NOMO-1 treated with DMSO at 0.1 percent for 48 hours (cell line): ENCODE measurements around the gene INAFM2.
A peak's percentile ranks its signal among the peaks of the same experiment; 100 is the strongest.

Source experiments
- DNase-seq: peaks from one replicate; lab custom pipeline; 2025; ENCODE audit not compliant: unreplicated experiment; lab: John Stamatoyannopoulos, UW

INAFM2 gene

DNA sequence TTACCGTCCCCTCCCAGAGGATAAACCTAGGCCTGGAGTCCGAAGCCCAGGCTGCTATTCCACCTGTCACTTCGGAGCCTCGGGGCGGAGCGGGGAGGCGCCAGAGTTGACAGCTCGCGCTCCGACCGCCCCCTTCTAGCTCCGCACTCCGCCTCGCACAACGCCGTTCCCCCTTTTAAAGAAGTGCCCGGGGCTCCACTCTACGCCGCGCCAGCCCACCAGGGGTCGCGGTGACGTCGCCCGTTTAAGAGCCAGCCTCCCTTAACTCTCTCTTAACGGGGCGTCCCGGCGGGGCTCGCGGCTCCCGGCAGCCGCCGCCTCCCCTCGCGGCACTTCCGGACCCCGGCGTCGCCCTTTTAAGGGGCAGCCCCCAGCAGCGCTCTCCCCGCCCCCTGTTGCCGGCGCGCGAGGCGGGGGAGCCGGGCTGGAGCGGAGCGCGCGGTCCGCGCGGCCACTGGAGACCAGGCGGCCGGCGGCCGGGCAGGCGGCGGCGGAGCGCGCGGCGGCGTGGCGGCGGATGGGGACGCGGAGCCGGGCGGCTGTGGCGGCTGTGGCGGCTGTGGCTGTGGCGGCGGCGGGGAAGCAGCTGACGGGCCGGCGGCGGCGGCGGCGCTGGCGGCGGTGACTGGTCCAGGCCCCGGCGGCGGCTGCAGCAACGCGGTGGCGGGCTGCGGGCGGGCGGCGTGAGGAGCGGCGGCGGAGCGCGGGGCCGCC lies at the start of gene INAFM2:
TSS of gene INAFM2 (plus strand) at position 454 of the 714 bp plus-strand sequence. CDS start 364 bp downstream, outside the sequence.
- DNase-seq: peak; percentile 98

DNA sequence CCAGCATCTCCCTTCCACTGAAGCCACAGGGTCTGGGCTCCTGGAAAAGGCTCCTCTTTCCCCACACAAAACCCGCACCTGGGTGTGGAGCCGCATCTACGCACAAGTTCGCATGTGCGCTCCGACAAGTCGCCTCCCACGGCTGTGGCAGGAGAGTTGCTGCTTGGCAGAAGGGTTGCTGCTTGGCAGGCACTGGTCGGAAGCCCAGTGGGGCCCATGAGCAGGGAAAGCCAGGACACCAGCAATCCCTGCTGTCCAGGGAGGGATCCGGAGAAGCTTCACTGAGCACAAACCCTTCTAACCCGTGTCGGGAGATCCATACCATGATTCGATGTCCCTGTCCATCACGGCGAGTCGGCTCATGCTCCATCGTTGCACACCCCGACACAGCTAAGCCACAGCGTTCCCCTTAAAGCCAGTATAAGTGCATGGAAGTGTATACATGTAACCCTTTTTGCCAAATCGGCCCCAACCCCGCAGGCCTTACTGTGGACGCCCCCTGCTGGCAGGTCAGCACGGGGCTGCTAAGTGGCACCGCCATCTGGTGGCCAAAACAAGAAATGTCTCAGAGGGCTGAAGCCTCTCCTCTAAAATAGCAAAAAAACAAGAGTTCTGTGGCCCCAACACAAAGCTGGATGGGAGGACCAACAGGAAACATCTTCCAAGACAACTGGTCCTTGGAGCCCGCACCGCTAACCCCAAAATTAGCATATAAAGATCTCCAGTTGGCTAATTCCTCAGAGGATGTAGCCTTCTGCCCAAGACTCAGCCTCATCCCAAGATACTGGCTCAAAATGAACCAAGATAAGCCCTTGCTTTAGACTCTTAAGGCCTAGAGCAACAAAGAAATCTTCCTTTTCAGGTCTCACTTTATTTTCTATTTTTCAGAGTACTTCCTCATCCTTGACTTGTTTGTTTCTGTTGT lies 48.9 kb upstream of the INAFM2 start:
- peak; percentile 75 for DNase-seq

GRCh38 chr15:40275523-40275922 lies 48.0 kb upstream of the INAFM2 start:
- DNase-seq: no peak

DNA sequence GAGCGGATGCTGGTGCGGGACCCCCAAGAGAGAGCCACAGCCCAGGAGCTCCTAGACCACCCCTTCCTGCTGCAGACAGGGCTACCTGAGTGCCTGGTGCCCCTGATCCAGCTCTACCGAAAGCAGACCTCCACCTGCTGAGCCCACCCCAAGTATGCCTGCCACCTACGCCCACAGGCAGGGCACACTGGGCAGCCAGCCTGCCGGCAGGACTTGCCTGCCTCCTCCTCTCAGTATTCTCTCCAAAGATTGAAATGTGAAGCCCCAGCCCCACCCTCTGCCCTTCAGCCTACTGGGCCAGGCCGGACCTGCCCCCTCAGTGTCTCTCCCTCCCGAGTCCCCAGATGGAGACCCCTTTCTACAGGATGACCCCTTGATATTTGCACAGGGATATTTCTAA lies 47.5 kb upstream of the INAFM2 start:
- DNase-seq: no peak

- DNase-seq: no peak
Measured at GRCh38 chr15:40276927-40277326, 46.6 kb upstream of the INAFM2 start.

GRCh38 chr15:40277471-40277870 lies 46.0 kb upstream of the INAFM2 start:
- DNase-seq: peak; percentile 45

DNA sequence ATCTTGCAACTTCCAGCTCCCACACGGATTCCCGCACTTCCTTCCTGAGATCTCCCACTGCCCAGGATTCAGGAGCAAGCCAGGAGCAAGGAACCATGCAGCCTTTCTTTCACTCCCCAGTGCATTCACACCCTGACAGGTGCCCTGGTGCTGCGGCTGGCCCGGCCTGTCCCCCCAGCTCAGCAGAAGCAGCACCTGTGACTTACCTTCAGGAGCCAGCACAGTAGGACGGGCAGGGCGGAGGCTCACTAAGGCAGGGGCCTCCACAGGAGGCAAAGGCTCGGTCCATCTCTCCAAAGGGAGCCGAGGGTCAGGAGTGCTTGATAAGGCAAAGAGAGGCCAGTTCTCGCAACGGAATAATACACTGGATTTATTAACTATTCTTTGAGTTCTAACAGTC lies 45.5 kb upstream of the INAFM2 start:
- DNase-seq: no peak

DNA sequence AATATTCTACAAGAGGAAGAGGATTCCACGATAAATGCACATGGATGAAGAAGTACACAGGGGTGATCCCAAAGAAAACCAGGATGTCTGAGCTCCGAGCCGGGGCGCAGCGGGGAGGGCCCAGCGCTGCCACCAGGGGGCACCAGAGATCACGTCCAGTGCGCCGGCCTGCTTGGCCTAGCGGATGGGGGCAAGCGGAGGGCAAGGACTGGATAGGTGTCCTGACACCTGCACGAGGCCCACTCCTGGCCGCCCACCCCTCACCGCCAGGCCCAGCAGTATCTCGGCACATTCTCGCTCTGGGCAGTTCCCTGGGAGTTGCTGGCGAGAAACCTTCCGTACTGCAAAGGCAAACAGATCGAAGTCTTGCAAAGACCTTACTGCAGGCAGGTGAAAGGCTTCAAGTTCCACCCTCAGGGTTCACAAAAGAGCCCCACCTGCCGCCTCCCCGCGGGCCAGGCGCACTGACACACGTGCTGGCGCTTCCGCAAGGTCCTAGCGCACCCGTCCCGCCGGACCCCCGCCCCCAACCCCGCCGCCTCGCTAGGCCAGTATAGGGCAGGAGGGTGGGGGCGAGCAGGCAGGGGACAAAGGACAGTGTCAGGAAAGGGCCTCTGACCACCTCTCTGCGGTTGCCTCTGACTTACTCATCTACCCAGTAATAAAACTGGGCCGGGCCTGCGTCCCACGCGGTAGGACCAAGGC lies 43.9 kb upstream of the INAFM2 start:
- DNase-seq: peak; percentile 25

GRCh38 chr15:40280260-40281056 lies 43.0 kb upstream of the INAFM2 start:
- DNase-seq: no peak

- no peak for DNase-seq
Measured at GRCh38 chr15:40281057-40281800, 42.3 kb upstream of the INAFM2 start.

DNA sequence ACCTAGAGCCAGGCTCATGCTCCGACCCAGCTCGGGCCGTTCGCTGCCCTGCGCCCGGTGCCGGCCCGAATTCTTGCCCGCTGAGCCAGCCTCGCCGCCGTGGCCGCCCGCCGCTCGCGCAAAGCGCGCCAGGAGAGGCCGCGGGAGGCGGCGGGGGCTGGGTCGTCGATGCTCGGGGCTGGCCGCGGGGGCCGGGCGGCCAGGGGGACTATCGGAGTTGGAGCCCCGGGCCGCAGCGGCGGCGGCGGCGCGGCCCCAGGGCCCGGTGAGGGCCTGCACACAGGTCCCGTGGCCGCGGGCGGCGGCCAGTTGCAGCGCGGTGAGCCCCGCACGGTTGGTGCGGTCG lies 41.7 kb upstream of the INAFM2 start:
- no peak for DNase-seq

DNA sequence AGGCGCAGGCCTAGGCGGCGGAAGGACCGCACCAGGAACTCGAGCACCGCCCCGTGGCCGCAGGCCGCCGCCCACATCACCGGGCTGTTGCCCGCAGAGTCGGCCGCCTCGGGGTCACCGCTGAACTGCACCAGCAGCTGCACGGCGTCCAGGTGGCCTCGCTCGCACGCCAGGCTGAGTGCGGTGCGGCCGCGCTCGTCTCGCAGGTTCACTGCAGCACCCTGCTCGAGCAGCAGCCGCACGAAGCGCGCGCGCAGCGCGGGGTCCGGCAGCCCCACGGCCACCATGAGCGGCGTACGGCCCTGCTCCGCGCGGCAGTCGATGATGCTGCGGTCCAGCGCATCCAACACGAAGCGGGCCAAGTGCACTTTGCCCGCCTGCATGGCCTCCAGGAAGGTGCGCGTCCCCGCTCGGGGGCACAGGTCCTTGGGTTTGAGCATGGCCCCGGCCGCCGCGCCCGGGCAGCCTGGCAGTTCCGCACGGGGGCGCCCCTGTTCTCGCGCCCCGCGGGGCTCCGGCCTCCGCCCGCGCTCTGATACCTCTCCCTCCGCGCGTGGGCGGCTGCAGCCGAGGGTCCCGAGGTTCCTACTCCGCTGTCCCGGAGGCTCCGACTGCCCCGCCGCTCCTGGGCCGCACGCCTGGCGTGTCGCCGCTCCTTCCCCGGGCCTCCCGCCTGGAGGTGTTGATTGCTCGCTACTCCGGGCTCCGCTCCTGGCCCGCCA lies 41.2 kb upstream of the INAFM2 start:
- peak; percentile 17 for DNase-seq

GRCh38 chr15:40282869-40283614 lies 40.5 kb upstream of the INAFM2 start, which contains the start of gene ANKRD63:
TSS of gene ANKRD63 (minus strand) at chr15:40283064. CDS start at chr15:40282586, 478 bp downstream.
- DNase-seq: peak; percentile 20

DNA sequence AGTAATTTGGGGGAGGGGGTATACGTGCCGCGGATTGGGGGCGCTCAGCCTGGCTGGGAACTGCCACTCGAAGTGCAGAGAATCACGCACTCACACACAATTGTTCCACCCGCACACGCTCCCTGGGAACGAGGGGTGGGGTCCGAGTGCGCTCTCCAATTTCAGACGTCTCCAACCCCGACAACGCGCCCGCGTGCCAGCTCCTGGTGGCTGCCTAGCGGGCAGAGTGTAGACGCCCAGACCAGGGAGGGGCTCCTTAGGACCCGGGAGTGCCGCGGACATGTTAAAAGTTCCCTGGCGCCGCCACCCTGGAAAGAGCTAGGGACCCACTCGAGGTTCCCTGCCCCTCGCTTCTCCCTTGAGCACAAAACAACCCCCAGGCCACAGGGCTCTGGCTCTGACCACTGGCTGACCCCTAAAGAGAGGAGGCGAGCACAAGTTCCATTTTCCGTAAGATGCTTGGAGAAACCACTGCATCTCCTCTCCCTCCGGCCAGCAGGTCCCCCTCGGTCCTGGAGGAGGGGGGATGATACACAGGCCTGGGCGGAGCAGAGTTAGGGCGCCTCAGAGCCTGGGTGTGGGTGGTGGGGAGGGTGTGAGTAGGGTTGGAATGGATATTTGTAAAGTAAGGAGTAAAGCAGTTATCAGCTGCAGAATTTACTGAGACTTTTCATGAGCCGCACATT lies 39.7 kb upstream of the INAFM2 start:
- no peak for DNase-seq

- no peak for DNase-seq
Measured at GRCh38 chr15:40285151-40285550, 38.3 kb upstream of the INAFM2 start.

DNA sequence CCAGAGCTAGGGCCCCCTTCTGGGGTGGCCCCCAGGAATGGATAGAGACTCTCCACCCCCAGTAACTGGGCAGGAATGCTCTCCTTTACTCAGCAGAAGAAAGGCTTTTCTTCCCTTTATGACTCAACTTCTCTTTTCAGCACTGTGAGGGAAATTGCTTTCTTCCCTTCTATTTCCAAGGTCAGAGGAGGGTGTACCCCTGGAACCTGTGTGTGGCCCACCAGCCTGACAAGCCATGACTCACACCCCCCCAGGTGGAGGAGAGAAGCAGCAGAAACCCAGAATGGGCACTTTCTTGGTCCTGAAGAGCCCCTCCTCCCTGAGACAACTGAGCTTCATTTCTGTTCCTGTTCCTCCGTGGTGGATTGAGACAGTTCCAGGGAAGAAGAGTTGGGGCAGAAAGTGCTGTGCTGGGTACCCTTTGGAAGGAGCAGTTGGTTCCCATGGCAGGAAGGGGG lies 37.9 kb upstream of the INAFM2 start:
- no peak for DNase-seq

GRCh38 chr15:40286061-40286532 lies 37.4 kb upstream of the INAFM2 start:
- no peak for DNase-seq

- DNase-seq: no peak
Measured at GRCh38 chr15:40286794-40287193, 36.7 kb upstream of the INAFM2 start.
